Liver (tissue), 9 donors: ENCODE data around the gene KCNJ14. TPM values are rescaled to one million over a fixed set of nuclear protein-coding genes. Genes with fewer than 3 reads are reported as not detected.
A peak's percentile ranks its signal among the peaks of the same experiment; 100 is the strongest.

Source experiments
- DNase-seq: peaks from one replicate; pipeline ENCODE4 v3.0.0-alpha.2; 2017; ENCODE audit warnings: low spot score
- H3K27ac ChIP-seq, 2 donors: one replicate each; pipeline ENCODE4 v1.7.0; 2013; ENCODE audit warnings: inconsistent platforms in 2 of 2, low read length in 2 of 2, control low read depth in 1 of 2, low read depth in 1 of 2, mild to moderate bottlenecking in 1 of 2
- H3K27me3 ChIP-seq, 4 donors: one replicate each; pipeline versions ENCODE4 v1.6.1 to v1.7.0; 2013; ENCODE audit warnings: low read length in 3 of 4, inconsistent platforms in 1 of 4, mild to moderate bottlenecking in 1 of 4, moderate library complexity in 1 of 4; ENCODE audit not compliant: control insufficient read depth in 4 of 4, insufficient read depth in 4 of 4
- H3K36me3 ChIP-seq, 4 donors: one replicate each; pipeline versions ENCODE4 v1.6.1 to v1.7.0; 2013; ENCODE audit warnings: low read length in 3 of 4, mild to moderate bottlenecking in 3 of 4, low read depth in 1 of 4, moderate library complexity in 1 of 4; ENCODE audit not compliant: control insufficient read depth in 4 of 4, insufficient read depth in 3 of 4
- H3K4me1 ChIP-seq, 4 donors: one replicate each; pipeline versions ENCODE4 v1.6.1 to v1.7.0; 2013; ENCODE audit warnings: low read length in 3 of 4, mild to moderate bottlenecking in 3 of 4, moderate library complexity in 1 of 4; ENCODE audit not compliant: control insufficient read depth in 4 of 4, insufficient read depth in 4 of 4
- H3K4me3 ChIP-seq, 3 donors: one replicate each; pipeline versions ENCODE4 v1.6.1 to v1.7.0; 2013; ENCODE audit warnings: low read length in 3 of 3, control low read depth in 1 of 3, low read depth in 1 of 3, mild to moderate bottlenecking in 1 of 3
- H3K9ac ChIP-seq, 2 donors: one replicate each; pipeline ENCODE4 v1.7.0; 2013; ENCODE audit warnings: low read length in 2 of 2, mild to moderate bottlenecking in 2 of 2, moderate library complexity in 2 of 2, control low read depth in 1 of 2, low read depth in 1 of 2
- H3K9me3 ChIP-seq, 4 donors: one replicate each; pipeline versions ENCODE4 v1.6.1 to v1.7.0; 2013; ENCODE audit warnings: low read length in 3 of 4; ENCODE audit not compliant: control insufficient read depth in 4 of 4
- EGR1 ChIP-seq, 2 donors: IDR thresholded peaks; 2 replicates each; pipeline ENCODE4 v1.6.1; 2016 to 2018; ENCODE audit warnings: antibody characterized with exemption in 2 of 2, low read depth in 2 of 2
- FOXA1 ChIP-seq: IDR thresholded peaks from 2 replicates; pipeline ENCODE4 v1.6.1; 2016; ENCODE audit warnings: antibody characterized with exemption
- FOXA2 ChIP-seq: IDR thresholded peaks from 2 replicates; pipeline ENCODE4 v1.6.1; 2016; ENCODE audit warnings: antibody characterized with exemption
- GABPA ChIP-seq, 2 donors: IDR thresholded peaks in 1 of 2; conservative IDR thresholded peaks in 1 of 2; 2 replicates each; pipeline ENCODE4 v1.6.1; 2016; ENCODE audit warnings: antibody characterized with exemption in 2 of 2, mild to moderate bottlenecking in 1 of 2, moderate library complexity in 1 of 2
- HNF4A ChIP-seq, 2 donors: conservative IDR thresholded peaks; 2 replicates each; pipeline ENCODE4 v1.6.1; 2016; ENCODE audit warnings: antibody characterized with exemption in 2 of 2, mild to moderate bottlenecking in 2 of 2
- HNF4G ChIP-seq: IDR thresholded peaks from 2 replicates; pipeline ENCODE4 v1.6.1; 2016; ENCODE audit warnings: antibody characterized with exemption
- JUND ChIP-seq, 2 donors: IDR thresholded peaks; 2 replicates each; pipeline ENCODE4 v1.6.1; 2016; ENCODE audit warnings: antibody characterized with exemption in 2 of 2
- NR2F2 ChIP-seq: IDR thresholded peaks from 2 replicates; pipeline ENCODE4 v1.6.1; 2016; ENCODE audit warnings: antibody characterized with exemption
- RAD21 ChIP-seq, 2 donors: IDR thresholded peaks; 2 replicates each; pipeline ENCODE4 v1.6.1; 2016; ENCODE audit warnings: antibody characterized with exemption in 2 of 2, mild to moderate bottlenecking in 2 of 2
- REST ChIP-seq: IDR thresholded peaks from 2 replicates; pipeline ENCODE4 v1.6.1; 2016; ENCODE audit warnings: antibody characterized with exemption, mild to moderate bottlenecking
- RXRA ChIP-seq, 2 donors: IDR thresholded peaks; 2 replicates each; pipeline ENCODE4 v1.6.1; 2017 to 2018; ENCODE audit warnings: antibody characterized with exemption in 2 of 2, mild to moderate bottlenecking in 1 of 2
- SP1 ChIP-seq: IDR thresholded peaks from 2 replicates; pipeline ENCODE4 v1.6.1; 2018; ENCODE audit warnings: antibody characterized with exemption, mild to moderate bottlenecking
- TAF1 ChIP-seq: conservative IDR thresholded peaks from 2 replicates; pipeline ENCODE4 v1.6.1; 2016; ENCODE audit warnings: antibody characterized with exemption, mild to moderate bottlenecking
- YY1 ChIP-seq: IDR thresholded peaks from 2 replicates; pipeline ENCODE4 v1.6.1; 2016; ENCODE audit warnings: antibody characterized with exemption, mild to moderate bottlenecking
- WGBS: extraction: QIAGEN DNeasy Blood & Tissue Kit; methylation state at CpG from one replicate; pipeline ENCODE4 v1.1.7; 2013; 5-methylcytosine and 5-hydroxymethylcytosine counted together
- polyA plus RNA-seq, 2 donors: library from polyadenylated mRNA; stranded (reverse) in 1 of 2; unstranded in 1 of 2; fragments of 200-250 nt in 1 of 2; fragments of >200 nt in 1 of 2; fragmentation: Nextera tagmentation in 1 of 2; extraction: Ambion mirVana in 1 of 2; gene quantifications; one replicate each; pipeline versions ENCODE4 v1.2.1 to v1.2.3, GENCODE V29; 2013 to 2015
- total RNA-seq, 2 donors: library from RNA; depleted of rRNA; stranded (reverse); fragments of >200 nt; gene quantifications; one replicate each; pipeline ENCODE4 v1.2.3, GENCODE V29; 2014
- TF ChIP-seq, protein P1 (sequence below): fragments of 150-350 bp; IDR thresholded peaks from 2 replicates; pipeline ENCODE4 v1.5.1; 2017; ENCODE audit warnings: improper control_type of control experiment, low read depth, low read length; ENCODE audit not compliant: missing input control
- TF ChIP-seq, protein P2 (sequence below): IDR thresholded peaks from 2 replicates; pipeline ENCODE4 v1.6.1; 2016; ENCODE audit warnings: antibody characterized with exemption
- TF ChIP-seq, protein P3 (sequence below): IDR thresholded peaks from 2 replicates; pipeline ENCODE4 v1.6.1; 2016; ENCODE audit warnings: antibody characterized with exemption
- TF ChIP-seq, protein P4 (sequence below): IDR thresholded peaks from 2 replicates; pipeline ENCODE4 v1.6.1; 2016; ENCODE audit warnings: antibody characterized with exemption
- donor health status: healthy.
- donor health status: healthy.
- donor health status: healthy.
- donor health status: healthy.
- donor health status: healthy.

The KCNJ14 gene
- total and polyA plus RNA-seq, 4 donors, result 0.06 to 0.92 (median 0.17) TPM

GRCh38 chr19:48506138-48506733 lies 50.9 kb downstream of the KCNJ14 start:
- H3K9ac ChIP-seq, result no peak overlapping the region
- no peak for DNase-seq
- TF ChIP-seq FOXA1 (no peak), JUND (IDR thresholded peaks at IDR 0.05) (no peak), RXRA (IDR thresholded peaks at IDR 0.05) (no peak), HNF4A (conservative IDR thresholded peaks at IDR 0.05) (no peak), RAD21 (IDR thresholded peaks at IDR 0.05) (peak; percentile 68 to 75)
- TF ChIP-seq, protein P1, sequence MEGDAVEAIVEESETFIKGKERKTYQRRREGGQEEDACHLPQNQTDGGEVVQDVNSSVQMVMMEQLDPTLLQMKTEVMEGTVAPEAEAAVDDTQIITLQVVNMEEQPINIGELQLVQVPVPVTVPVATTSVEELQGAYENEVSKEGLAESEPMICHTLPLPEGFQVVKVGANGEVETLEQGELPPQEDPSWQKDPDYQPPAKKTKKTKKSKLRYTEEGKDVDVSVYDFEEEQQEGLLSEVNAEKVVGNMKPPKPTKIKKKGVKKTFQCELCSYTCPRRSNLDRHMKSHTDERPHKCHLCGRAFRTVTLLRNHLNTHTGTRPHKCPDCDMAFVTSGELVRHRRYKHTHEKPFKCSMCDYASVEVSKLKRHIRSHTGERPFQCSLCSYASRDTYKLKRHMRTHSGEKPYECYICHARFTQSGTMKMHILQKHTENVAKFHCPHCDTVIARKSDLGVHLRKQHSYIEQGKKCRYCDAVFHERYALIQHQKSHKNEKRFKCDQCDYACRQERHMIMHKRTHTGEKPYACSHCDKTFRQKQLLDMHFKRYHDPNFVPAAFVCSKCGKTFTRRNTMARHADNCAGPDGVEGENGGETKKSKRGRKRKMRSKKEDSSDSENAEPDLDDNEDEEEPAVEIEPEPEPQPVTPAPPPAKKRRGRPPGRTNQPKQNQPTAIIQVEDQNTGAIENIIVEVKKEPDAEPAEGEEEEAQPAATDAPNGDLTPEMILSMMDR, result peak; percentile 28
- TF ChIP-seq, protein P2, sequence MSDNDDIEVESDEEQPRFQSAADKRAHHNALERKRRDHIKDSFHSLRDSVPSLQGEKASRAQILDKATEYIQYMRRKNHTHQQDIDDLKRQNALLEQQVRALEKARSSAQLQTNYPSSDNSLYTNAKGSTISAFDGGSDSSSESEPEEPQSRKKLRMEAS, result no peak
- H3K27me3 ChIP-seq, result peaks cover 0 to 3% (median under 1%) of the 10 kb centered on the region in 4 donors
- H3K27ac ChIP-seq, result no peak overlapping the region
- no peaks in the 10 kb centered on the region for H3K9me3 ChIP-seq
- H3K4me3 ChIP-seq, result no peak overlapping the region
- peaks cover 0 to 8% (median 3%) of the 10 kb centered on the region in 4 donors for H3K4me1 ChIP-seq
- WGBS, result 86% methylated on average over 5 of the region's 5 CpGs
- H3K36me3 ChIP-seq, result no peaks in the 10 kb centered on the region

GRCh38 chr19:48507911-48508439 lies 52.6 kb downstream of the KCNJ14 start:
- H3K27me3 ChIP-seq, result peaks cover 0 to 8% (median 2%) of the 10 kb centered on the region in 4 donors
- H3K27ac ChIP-seq, result no peak overlapping the region
- TF ChIP-seq FOXA2 (no peak), EGR1 (IDR thresholded peaks at IDR 0.05; ENCODE audit: low read depth in 2 of 2) (no peak), TAF1 (no peak), RAD21 (IDR thresholded peaks at IDR 0.05) (no peak), FOXA1 (no peak), HNF4A (conservative IDR thresholded peaks at IDR 0.05) (no peak), NR2F2 (no peak), HNF4G (no peak), JUND (IDR thresholded peaks at IDR 0.05) (no peak), SP1 (no peak), RXRA (IDR thresholded peaks at IDR 0.05) (no peak), REST (no peak), GABPA (IDR thresholded peaks at IDR 0.05 in 1 of 2, conservative IDR thresholded peaks at IDR 0.05 in 1 of 2) (no peak), YY1 (no peak)
- TF ChIP-seq, protein P2, result no peak
- TF ChIP-seq, protein P3, sequence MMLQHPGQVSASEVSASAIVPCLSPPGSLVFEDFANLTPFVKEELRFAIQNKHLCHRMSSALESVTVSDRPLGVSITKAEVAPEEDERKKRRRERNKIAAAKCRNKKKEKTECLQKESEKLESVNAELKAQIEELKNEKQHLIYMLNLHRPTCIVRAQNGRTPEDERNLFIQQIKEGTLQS, result no peak
- TF ChIP-seq, protein P1, result no peak
- TF ChIP-seq, protein P4, sequence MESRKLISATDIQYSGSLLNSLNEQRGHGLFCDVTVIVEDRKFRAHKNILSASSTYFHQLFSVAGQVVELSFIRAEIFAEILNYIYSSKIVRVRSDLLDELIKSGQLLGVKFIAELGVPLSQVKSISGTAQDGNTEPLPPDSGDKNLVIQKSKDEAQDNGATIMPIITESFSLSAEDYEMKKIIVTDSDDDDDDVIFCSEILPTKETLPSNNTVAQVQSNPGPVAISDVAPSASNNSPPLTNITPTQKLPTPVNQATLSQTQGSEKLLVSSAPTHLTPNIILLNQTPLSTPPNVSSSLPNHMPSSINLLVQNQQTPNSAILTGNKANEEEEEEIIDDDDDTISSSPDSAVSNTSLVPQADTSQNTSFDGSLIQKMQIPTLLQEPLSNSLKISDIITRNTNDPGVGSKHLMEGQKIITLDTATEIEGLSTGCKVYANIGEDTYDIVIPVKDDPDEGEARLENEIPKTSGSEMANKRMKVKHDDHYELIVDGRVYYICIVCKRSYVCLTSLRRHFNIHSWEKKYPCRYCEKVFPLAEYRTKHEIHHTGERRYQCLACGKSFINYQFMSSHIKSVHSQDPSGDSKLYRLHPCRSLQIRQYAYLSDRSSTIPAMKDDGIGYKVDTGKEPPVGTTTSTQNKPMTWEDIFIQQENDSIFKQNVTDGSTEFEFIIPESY, result no peak
- WGBS, result 86% methylated on average over 7 of the region's 7 CpGs
- H3K9ac ChIP-seq, result no peak overlapping the region
- no peak for DNase-seq
- no peaks in the 10 kb centered on the region for H3K36me3 ChIP-seq
- H3K4me3 ChIP-seq, result no peak overlapping the region
- peaks cover 0 to 3% (median 0%) of the 10 kb centered on the region in 4 donors for H3K4me1 ChIP-seq
- H3K9me3 ChIP-seq, result no peaks in the 10 kb centered on the region
